ENCODE results near the gene SEMA3C.
A peak's percentile ranks its signal among the peaks of the same experiment; 100 is the strongest.

Gene SEMA3C

GRCh38 chr7:80748363-80749042 is 170.3 kb downstream of the SEMA3C start:
- FAIRE-seq (peak; percentile 78), DNase-seq (ENCODE audit: low spot score) (no peak)

GRCh38 chr7:80740778-80741545 is 177.9 kb downstream of the SEMA3C start:
- FAIRE-seq = no peak

GRCh38 chr7:80736371-80737125 is 182.3 kb downstream of the SEMA3C start:
- FAIRE-seq = peak; percentile 20

More at GRCh38 chr7:80740778-80741545, 177.9 kb downstream of the SEMA3C start:
- DNase-seq (ENCODE audit: low spot score) = peak; percentile 50

GRCh38 chr7:80735330-80735729 is 183.5 kb downstream of the SEMA3C start:
- no peak for FAIRE-seq

More at GRCh38 chr7:80736371-80737125, 182.3 kb downstream of the SEMA3C start:
- DNase-seq (ENCODE audit: low spot score) = no peak

GRCh38 chr7:80734011-80734410 is 184.8 kb downstream of the SEMA3C start:
- DNase-seq (ENCODE audit: low spot score) = no peak
- FAIRE-seq = no peak

More at GRCh38 chr7:80735330-80735729, 183.5 kb downstream of the SEMA3C start:
- DNase-seq (ENCODE audit: low spot score) = no peak

GRCh38 chr7:80733333-80733915 is 185.4 kb downstream of the SEMA3C start:
- DNase-seq (ENCODE audit: low spot score) = no peak
- no peak for FAIRE-seq

- FAIRE-seq = no peak
- no peak for DNase-seq (ENCODE audit: low spot score)
Observed at GRCh38 chr7:80732630-80733029, 186.2 kb downstream of the SEMA3C start.

GRCh38 chr7:80731281-80731680 is 187.6 kb downstream of the SEMA3C start:
- FAIRE-seq (peak; percentile 63), DNase-seq (ENCODE audit: low spot score) (no peak)

- DNase-seq (ENCODE audit: low spot score) (no peak), FAIRE-seq (no peak)
Observed at GRCh38 chr7:80729591-80730320, 189.1 kb downstream of the SEMA3C start.

GRCh38 chr7:80726666-80727065 is 192.2 kb downstream of the SEMA3C start:
- DNase-seq (ENCODE audit: low spot score) (no peak), FAIRE-seq (peak; percentile 96)

- DNase-seq (ENCODE audit: low spot score) (no peak), FAIRE-seq (peak; percentile 94)
Observed at GRCh38 chr7:80725181-80725611, 193.7 kb downstream of the SEMA3C start.

GRCh38 chr7:80724249-80724871 is 194.5 kb downstream of the SEMA3C start:
- peak; percentile 63 for FAIRE-seq
- DNase-seq (ENCODE audit: low spot score) = no peak

- peak; percentile 98 for FAIRE-seq
- peak; percentile 96 for DNase-seq (ENCODE audit: low spot score)
Observed at GRCh38 chr7:80722616-80723195, 196.1 kb downstream of the SEMA3C start.

GRCh38 chr7:80721883-80722615 is 196.8 kb downstream of the SEMA3C start:
- peak; percentile 81 for FAIRE-seq
- peak; percentile 77 for DNase-seq (ENCODE audit: low spot score)

GRCh38 chr7:80720146-80720545 is 198.7 kb downstream of the SEMA3C start:
- DNase-seq (ENCODE audit: low spot score) (no peak), FAIRE-seq (no peak)

GRCh38 chr7:80719261-80719660 is 199.6 kb downstream of the SEMA3C start:
- DNase-seq (ENCODE audit: low spot score) (no peak), FAIRE-seq (peak; percentile 81)

- FAIRE-seq = no peak
Observed at GRCh38 chr7:80711531-80711930, 207.3 kb downstream of the SEMA3C start.

GRCh38 chr7:80708123-80708522 is 210.7 kb downstream of the SEMA3C start:
- FAIRE-seq (no peak), DNase-seq (ENCODE audit: low spot score) (no peak)

More at GRCh38 chr7:80711531-80711930, 207.3 kb downstream of the SEMA3C start:
- DNase-seq (ENCODE audit: low spot score) = no peak

- no peak for FAIRE-seq
- no peak for DNase-seq (ENCODE audit: low spot score)
Observed at GRCh38 chr7:80707318-80707717, 211.5 kb downstream of the SEMA3C start.
